OCI-LY7 (cell line): ENCODE data around the gene ZFX. TPM values are rescaled to one million over a fixed set of nuclear protein-coding genes. Genes with fewer than 3 reads are reported as not detected.

Source experiments
- BruUV-seq: library from RNA; stranded (reverse); fragments of 400-500 nt; replicated peaks from 2 replicates; lab custom pipeline; 2021; lab: Mats Ljungman, UMichigan
- CTCF ChIA-PET: fragments of 300-600 bp; sonication (Branson Sonifier 250); formaldehyde crosslinking; loops from one replicate; lab custom pipeline; 2022; ENCODE audit warnings: antibody characterized with exemption; ENCODE audit not compliant: unreplicated experiment; lab: Charles Lee
- POLR2A ChIA-PET: fragments of 300-600 bp; sonication (Branson Sonifier 250); formaldehyde crosslinking; loops from one replicate; lab custom pipeline; 2022; ENCODE audit warnings: antibody characterized with exemption; lab: Charles Lee
- DNase-seq: peaks from one replicate; pipeline ENCODE4 v3.0.0-alpha.2; 2015; ENCODE audit warnings: low spot score
- H2AFZ ChIP-seq: fragments of 200-600 bp; sonication (generic), shearing (Covaris generic); 2 replicates; pipeline ENCODE4 v1.6.1; 2014; ENCODE audit warnings: mild to moderate bottlenecking, antibody characterized with exemption, low read length, moderate library complexity
- H3K27ac ChIP-seq: fragments of 200-600 bp; sonication (generic); 2 replicates; pipeline ENCODE4 v1.5.1; 2014; ENCODE audit warnings: mixed run types, low read depth, mild to moderate bottlenecking, moderate library complexity, low read length, inconsistent platforms; ENCODE audit not compliant: poor library complexity, severe bottlenecking
- H3K36me3 ChIP-seq: fragments of 200-600 bp; sonication (generic); 2 replicates; pipeline ENCODE4 v1.6.1; 2014; ENCODE audit warnings: mild to moderate bottlenecking, antibody characterized with exemption, low read length, moderate library complexity, mixed read lengths; ENCODE audit not compliant: insufficient read depth
- H3K4me1 ChIP-seq: fragments of 200-600 bp; sonication (generic); 2 replicates; pipeline ENCODE4 v1.5.1; 2014; ENCODE audit warnings: mild to moderate bottlenecking, low read length; ENCODE audit not compliant: insufficient read depth, poor library complexity, severe bottlenecking
- H3K4me2 ChIP-seq: fragments of 200-600 bp; sonication (generic); 2 replicates; pipeline ENCODE4 v1.6.1; 2014; ENCODE audit warnings: mild to moderate bottlenecking, low read length
- H3K4me3 ChIP-seq: fragments of 200-600 bp; sonication (generic); 2 replicates; pipeline ENCODE4 v1.5.1; 2014; ENCODE audit warnings: mild to moderate bottlenecking, low read depth, low read length; ENCODE audit not compliant: poor library complexity, severe bottlenecking
- H3K79me2 ChIP-seq: fragments of 200-600 bp; sonication (generic); 2 replicates; pipeline ENCODE4 v1.6.1; 2016; ENCODE audit warnings: low read depth, mild to moderate bottlenecking, low read length, moderate library complexity, mixed read lengths; ENCODE audit not compliant: insufficient read depth
- H3K9me2 ChIP-seq: fragments of 200-600 bp; sonication (generic); 2 replicates; pipeline ENCODE4 v1.6.1; 2016; ENCODE audit warnings: mild to moderate bottlenecking, low read length, mixed read lengths; ENCODE audit not compliant: insufficient read depth
- H3K9me3 ChIP-seq: fragments of 200-600 bp; sonication (generic); 2 replicates; pipeline ENCODE4 v1.6.1; 2014; ENCODE audit warnings: mild to moderate bottlenecking, mixed run types, low read length, mixed read lengths
- H4K20me1 ChIP-seq: fragments of 200-600 bp; sonication (generic); 2 replicates; pipeline ENCODE4 v1.6.1; 2014; ENCODE audit warnings: mild to moderate bottlenecking, antibody characterized with exemption, low read length, moderate library complexity, mixed read lengths; ENCODE audit not compliant: insufficient read depth
- EZH2phosphoT487 ChIP-seq: fragments of 200-600 bp; sonication (generic); IDR thresholded peaks from 2 replicates; pipeline ENCODE4 v1.6.1; 2018; ENCODE audit warnings: low read depth, borderline replicate concordance, mild to moderate bottlenecking, mixed run types, antibody characterized with exemption, low read length, moderate library complexity, mixed read lengths
- intact Hi-C: fragments of 100-400 bp; cut with micrococcal nuclease; formaldehyde crosslinking; loops from one replicate; pipeline ENCODE4 v1.10.0; 2022; ENCODE audit not compliant: unreplicated experiment
- total RNA-seq, 2 experiments: library from RNA; depleted of rRNA in 1 of 2; stranded (reverse); fragments of >200 nt in 1 of 2; shearing (Covaris generic) in 1 of 2; gene quantifications; 2 replicates each; pipeline ENCODE4 v1.2.3, GENCODE V29; 2014 to 2022
- TF ChIP-seq, protein P1 (sequence below): fragments of 200-600 bp; sonication (generic); conservative IDR thresholded peaks from 2 replicates; pipeline ENCODE4 v1.5.1; 2014; ENCODE audit warnings: mild to moderate bottlenecking, antibody characterized with exemption, low read length, moderate library complexity, mixed read lengths

Gene ZFX
- total RNA-seq, 2 experiments from 2014 or later, result 20.0 to 34.8 TPM

DNA sequence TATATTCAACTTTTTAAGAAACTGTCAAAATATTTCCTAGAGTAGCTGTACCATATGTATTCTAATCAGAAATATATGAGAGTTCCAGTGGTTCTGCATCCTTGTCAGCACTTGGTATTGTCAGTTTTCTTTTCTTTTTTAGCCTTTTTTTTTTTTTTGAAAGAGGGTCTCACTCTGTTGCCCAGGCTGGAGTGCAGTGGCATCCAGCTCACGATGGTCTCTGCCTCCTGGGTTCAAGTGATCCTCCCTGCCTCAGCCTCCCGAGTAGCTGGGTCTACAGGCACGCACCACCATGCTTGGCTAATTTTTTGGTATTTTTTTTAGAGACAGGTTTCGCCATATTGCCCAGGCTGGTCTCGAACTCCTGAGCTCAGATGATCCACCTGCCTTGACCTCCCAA is 79.1 kb downstream of the ZFX start:
- Histone ChIP-seq H3K9me2 (no peaks in the 10 kb centered on the region), H3K36me3 (no peaks in the 10 kb centered on the region), H3K79me2 (no peaks in the 10 kb centered on the region), H3K9me3 (no peaks in the 10 kb centered on the region), H3K4me3 (no peak overlapping the region), H3K27ac (no peak overlapping the region), H2AFZ (no peak overlapping the region), H3K4me1 (no peaks in the 10 kb centered on the region), H3K4me2 (no peak overlapping the region), H4K20me1 (no peaks in the 10 kb centered on the region)
- intact Hi-C loops, result no loop called here
- TF ChIP-seq, protein P1, sequence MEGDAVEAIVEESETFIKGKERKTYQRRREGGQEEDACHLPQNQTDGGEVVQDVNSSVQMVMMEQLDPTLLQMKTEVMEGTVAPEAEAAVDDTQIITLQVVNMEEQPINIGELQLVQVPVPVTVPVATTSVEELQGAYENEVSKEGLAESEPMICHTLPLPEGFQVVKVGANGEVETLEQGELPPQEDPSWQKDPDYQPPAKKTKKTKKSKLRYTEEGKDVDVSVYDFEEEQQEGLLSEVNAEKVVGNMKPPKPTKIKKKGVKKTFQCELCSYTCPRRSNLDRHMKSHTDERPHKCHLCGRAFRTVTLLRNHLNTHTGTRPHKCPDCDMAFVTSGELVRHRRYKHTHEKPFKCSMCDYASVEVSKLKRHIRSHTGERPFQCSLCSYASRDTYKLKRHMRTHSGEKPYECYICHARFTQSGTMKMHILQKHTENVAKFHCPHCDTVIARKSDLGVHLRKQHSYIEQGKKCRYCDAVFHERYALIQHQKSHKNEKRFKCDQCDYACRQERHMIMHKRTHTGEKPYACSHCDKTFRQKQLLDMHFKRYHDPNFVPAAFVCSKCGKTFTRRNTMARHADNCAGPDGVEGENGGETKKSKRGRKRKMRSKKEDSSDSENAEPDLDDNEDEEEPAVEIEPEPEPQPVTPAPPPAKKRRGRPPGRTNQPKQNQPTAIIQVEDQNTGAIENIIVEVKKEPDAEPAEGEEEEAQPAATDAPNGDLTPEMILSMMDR, result no peak
- no peak for TF ChIP-seq EZH2phosphoT487
- CTCF ChIA-PET, result no interaction called here
- BruUV-seq, result no TSS peak
- DNase-seq, result no peak
- POLR2A ChIA-PET, result no interaction called here

DNA sequence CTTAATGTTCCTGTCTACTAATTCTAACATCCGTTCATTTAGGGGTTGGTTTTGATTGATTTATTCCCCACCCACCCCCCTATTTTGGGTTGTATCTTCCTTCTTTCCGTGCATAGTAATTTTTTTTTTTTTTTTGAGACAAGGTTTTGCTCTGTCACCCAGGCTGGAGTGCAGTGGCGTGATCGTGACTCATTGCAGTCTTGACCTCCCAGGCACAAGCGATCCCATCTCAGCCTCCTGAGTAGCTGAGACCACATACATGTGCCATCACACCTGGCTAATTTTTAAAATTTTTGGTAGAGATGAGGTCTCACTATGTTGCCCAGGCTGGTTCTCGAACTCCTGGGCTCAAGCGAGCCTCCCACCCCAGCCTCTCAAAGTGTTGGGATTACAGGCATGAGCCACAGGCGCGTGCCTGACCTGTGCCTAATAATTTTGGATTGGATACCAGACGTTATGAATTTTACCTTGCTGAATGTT is 79.9 kb downstream of the ZFX start:
- Histone ChIP-seq H3K4me3 (no peak overlapping the region), H3K9me2 (no peaks in the 10 kb centered on the region), H3K4me1 (no peaks in the 10 kb centered on the region), H3K27ac (no peak overlapping the region), H3K4me2 (no peak overlapping the region), H3K79me2 (no peaks in the 10 kb centered on the region), H3K9me3 (no peaks in the 10 kb centered on the region), H3K36me3 (no peaks in the 10 kb centered on the region), H2AFZ (no peak overlapping the region), H4K20me1 (no peaks in the 10 kb centered on the region)
- BruUV-seq, result no TSS peak
- ChIA-PET POLR2A (no interaction called here), CTCF (no interaction called here)
- TF ChIP-seq, protein P1, result no peak
- no peak for TF ChIP-seq EZH2phosphoT487
- DNase-seq, result no peak
- intact Hi-C loops, result no loop called here

DNA sequence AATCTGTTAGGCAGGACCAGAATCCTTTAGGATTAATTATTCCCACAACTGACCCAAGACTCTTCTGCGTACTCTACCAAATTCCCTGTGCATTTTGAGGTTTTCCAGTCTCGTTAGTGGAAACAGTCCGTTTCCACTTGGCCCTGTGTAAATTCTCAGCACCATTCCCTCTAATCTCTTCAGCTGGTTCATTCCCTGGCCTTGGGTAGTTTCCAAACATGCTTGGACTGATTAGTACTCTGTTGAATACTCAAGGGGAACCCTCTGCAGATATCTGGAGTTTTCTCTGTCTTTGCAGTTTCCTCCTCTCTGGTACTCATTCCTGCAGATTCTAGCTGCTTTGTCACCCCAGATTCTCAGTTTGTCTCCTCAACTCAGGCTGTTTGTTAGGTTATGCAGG is 80.4 kb downstream of the ZFX start:
- Histone ChIP-seq H3K9me3 (no peaks in the 10 kb centered on the region), H3K4me1 (no peaks in the 10 kb centered on the region), H3K4me2 (no peak overlapping the region), H3K79me2 (no peaks in the 10 kb centered on the region), H2AFZ (no peak overlapping the region), H3K9me2 (no peaks in the 10 kb centered on the region), H3K4me3 (no peak overlapping the region), H3K36me3 (no peaks in the 10 kb centered on the region), H4K20me1 (no peaks in the 10 kb centered on the region), H3K27ac (no peak overlapping the region)
- intact Hi-C loops, result no loop called here
- TF ChIP-seq EZH2phosphoT487, result no peak
- TF ChIP-seq, protein P1, result no peak
- ChIA-PET CTCF (no interaction called here), POLR2A (no interaction called here)
- no TSS peak for BruUV-seq
- DNase-seq, result no peak
